Measurements from ENCODE around the gene ALDH1L2. TPM values are rescaled to one million over a fixed set of nuclear protein-coding genes. Genes with fewer than 3 reads are reported as not detected.

ALDH1L2 gene
- total and polyA plus RNA-seq, 9 of the 15 experiments (the other 6 are each of a cell fraction or from before 2014, with no cell fraction given) = 1.1 to 9.9 (median 3.8) TPM

DNA sequence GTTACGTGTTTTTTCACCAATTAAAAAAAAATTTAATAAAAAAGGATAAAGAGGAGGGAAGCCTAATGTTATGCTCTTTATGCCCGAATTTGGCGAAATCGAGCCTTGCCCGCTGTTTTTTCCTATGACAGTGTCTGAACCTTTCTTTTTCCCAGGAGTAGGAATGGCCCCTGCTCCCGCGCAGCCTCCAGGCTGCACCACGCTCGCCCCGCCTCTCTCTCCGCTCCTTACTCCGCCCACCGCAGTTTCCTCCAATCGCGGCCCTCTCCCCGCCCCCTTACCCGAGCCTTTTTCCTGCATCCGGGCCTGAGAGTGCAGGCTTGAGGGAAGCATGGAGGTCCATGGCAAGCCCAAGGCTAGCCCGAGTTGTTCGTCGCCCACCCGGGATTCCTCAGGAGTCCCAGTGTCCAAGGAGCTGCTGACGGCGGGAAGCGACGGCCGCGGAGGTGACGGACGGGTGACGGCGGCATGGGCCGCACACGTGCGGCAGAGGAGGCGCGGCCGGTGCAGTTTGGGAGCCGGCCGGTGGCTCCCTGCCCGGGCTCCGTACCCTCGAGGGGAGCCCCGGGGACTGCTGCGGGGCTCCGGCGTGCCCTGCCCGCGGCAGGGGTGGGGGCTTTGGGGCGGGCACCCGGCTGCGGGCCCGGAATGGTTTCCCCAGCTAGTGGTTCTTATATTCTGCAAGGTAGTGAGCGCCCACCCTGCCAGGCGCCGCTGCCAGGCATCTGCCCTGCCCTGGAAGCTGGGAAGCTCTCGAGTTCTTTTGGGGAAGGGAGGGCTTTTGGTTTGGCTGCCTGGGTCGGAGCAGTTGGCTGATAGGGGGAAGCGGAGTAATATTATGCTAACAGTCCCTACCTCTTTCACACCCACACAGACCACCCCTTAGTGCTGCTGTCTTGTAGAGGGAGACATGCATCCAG lies 98.0 kb downstream of the ALDH1L2 start, which contains the start of gene NOPCHAP1 (continued):
- no peak for TF ChIP-seq BCL6 (CRISPR knock-in tag; IDR thresholded peaks at IDR 0.05)
- TF ChIP-seq, protein P1, sequence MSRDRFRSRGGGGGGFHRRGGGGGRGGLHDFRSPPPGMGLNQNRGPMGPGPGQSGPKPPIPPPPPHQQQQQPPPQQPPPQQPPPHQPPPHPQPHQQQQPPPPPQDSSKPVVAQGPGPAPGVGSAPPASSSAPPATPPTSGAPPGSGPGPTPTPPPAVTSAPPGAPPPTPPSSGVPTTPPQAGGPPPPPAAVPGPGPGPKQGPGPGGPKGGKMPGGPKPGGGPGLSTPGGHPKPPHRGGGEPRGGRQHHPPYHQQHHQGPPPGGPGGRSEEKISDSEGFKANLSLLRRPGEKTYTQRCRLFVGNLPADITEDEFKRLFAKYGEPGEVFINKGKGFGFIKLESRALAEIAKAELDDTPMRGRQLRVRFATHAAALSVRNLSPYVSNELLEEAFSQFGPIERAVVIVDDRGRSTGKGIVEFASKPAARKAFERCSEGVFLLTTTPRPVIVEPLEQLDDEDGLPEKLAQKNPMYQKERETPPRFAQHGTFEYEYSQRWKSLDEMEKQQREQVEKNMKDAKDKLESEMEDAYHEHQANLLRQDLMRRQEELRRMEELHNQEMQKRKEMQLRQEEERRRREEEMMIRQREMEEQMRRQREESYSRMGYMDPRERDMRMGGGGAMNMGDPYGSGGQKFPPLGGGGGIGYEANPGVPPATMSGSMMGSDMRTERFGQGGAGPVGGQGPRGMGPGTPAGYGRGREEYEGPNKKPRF (IDR thresholded peaks at IDR 0.05; ENCODE audit: low read depth, low read length) = no peak
- TF ChIP-seq, protein P2, sequence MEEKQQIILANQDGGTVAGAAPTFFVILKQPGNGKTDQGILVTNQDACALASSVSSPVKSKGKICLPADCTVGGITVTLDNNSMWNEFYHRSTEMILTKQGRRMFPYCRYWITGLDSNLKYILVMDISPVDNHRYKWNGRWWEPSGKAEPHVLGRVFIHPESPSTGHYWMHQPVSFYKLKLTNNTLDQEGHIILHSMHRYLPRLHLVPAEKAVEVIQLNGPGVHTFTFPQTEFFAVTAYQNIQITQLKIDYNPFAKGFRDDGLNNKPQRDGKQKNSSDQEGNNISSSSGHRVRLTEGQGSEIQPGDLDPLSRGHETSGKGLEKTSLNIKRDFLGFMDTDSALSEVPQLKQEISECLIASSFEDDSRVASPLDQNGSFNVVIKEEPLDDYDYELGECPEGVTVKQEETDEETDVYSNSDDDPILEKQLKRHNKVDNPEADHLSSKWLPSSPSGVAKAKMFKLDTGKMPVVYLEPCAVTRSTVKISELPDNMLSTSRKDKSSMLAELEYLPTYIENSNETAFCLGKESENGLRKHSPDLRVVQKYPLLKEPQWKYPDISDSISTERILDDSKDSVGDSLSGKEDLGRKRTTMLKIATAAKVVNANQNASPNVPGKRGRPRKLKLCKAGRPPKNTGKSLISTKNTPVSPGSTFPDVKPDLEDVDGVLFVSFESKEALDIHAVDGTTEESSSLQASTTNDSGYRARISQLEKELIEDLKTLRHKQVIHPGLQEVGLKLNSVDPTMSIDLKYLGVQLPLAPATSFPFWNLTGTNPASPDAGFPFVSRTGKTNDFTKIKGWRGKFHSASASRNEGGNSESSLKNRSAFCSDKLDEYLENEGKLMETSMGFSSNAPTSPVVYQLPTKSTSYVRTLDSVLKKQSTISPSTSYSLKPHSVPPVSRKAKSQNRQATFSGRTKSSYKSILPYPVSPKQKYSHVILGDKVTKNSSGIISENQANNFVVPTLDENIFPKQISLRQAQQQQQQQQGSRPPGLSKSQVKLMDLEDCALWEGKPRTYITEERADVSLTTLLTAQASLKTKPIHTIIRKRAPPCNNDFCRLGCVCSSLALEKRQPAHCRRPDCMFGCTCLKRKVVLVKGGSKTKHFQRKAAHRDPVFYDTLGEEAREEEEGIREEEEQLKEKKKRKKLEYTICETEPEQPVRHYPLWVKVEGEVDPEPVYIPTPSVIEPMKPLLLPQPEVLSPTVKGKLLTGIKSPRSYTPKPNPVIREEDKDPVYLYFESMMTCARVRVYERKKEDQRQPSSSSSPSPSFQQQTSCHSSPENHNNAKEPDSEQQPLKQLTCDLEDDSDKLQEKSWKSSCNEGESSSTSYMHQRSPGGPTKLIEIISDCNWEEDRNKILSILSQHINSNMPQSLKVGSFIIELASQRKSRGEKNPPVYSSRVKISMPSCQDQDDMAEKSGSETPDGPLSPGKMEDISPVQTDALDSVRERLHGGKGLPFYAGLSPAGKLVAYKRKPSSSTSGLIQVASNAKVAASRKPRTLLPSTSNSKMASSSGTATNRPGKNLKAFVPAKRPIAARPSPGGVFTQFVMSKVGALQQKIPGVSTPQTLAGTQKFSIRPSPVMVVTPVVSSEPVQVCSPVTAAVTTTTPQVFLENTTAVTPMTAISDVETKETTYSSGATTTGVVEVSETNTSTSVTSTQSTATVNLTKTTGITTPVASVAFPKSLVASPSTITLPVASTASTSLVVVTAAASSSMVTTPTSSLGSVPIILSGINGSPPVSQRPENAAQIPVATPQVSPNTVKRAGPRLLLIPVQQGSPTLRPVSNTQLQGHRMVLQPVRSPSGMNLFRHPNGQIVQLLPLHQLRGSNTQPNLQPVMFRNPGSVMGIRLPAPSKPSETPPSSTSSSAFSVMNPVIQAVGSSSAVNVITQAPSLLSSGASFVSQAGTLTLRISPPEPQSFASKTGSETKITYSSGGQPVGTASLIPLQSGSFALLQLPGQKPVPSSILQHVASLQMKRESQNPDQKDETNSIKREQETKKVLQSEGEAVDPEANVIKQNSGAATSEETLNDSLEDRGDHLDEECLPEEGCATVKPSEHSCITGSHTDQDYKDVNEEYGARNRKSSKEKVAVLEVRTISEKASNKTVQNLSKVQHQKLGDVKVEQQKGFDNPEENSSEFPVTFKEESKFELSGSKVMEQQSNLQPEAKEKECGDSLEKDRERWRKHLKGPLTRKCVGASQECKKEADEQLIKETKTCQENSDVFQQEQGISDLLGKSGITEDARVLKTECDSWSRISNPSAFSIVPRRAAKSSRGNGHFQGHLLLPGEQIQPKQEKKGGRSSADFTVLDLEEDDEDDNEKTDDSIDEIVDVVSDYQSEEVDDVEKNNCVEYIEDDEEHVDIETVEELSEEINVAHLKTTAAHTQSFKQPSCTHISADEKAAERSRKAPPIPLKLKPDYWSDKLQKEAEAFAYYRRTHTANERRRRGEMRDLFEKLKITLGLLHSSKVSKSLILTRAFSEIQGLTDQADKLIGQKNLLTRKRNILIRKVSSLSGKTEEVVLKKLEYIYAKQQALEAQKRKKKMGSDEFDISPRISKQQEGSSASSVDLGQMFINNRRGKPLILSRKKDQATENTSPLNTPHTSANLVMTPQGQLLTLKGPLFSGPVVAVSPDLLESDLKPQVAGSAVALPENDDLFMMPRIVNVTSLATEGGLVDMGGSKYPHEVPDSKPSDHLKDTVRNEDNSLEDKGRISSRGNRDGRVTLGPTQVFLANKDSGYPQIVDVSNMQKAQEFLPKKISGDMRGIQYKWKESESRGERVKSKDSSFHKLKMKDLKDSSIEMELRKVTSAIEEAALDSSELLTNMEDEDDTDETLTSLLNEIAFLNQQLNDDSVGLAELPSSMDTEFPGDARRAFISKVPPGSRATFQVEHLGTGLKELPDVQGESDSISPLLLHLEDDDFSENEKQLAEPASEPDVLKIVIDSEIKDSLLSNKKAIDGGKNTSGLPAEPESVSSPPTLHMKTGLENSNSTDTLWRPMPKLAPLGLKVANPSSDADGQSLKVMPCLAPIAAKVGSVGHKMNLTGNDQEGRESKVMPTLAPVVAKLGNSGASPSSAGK (IDR thresholded peaks at IDR 0.05) = peak; percentile 56

Data from K562 (cell line).